Renal cortex interstitium (tissue), 11 donors: ENCODE data around the gene CPED1. TPM values are rescaled to one million over a fixed set of nuclear protein-coding genes. Genes with fewer than 3 reads are reported as not detected.
"Not testable (repeated sequence)": the region's sequence is repeated elsewhere in the genome, so short reads cannot be mapped to it uniquely, and the experiment has no call there.

Source experiments
- DNase-seq, 11 donors: peaks; one replicate each; pipeline ENCODE4 v3.0.0-alpha.2; 2013; ENCODE audit warnings: low read depth in 9 of 11, low spot score in 4 of 11; ENCODE audit errors: extremely low read depth in 1 of 11
- polyA plus RNA-seq, 3 donors: library from polyadenylated mRNA; unstranded; fragments of 120-200 nt; gene quantifications; one replicate each; pipeline ENCODE4 v1.2.1, GENCODE V29; 2013; ENCODE audit not compliant: insufficient read length in 3 of 3

CPED1 gene
- polyA plus RNA-seq, 3 donors: 37.1 to 43.9 (median 43.3) TPM

DNA sequence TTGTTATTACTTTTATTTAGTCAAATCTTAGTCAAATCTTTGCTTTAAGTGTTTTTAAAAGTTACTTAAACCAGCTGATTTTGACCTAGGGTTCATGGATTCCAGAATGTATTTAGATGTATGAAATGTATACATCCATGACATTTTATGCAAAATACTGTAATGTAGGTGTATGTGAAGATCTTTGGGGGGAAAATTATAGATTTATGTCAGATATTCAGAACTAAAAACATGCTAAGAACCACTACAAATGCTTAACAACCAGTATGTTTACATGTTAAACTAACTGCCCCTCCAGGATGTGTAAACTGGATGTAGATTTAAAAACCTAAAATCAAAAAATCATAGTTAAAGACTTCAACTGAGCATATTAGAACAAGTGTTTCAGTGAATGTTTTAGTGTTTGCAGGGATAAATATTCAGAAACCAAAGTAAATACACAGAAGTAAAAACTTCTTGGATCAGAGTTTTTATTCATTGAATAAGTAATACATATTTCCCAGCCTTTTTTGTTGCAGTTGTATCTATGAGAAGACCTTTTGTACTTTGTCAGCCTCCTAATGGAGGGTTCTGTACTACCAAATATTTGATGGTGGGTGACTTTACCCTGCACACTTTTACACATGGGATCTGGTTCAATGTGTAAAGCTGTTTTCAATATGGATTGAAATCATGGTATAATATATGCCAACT lies 3.9 kb downstream of the CPED1 start:
- no peak for DNase-seq

DNA sequence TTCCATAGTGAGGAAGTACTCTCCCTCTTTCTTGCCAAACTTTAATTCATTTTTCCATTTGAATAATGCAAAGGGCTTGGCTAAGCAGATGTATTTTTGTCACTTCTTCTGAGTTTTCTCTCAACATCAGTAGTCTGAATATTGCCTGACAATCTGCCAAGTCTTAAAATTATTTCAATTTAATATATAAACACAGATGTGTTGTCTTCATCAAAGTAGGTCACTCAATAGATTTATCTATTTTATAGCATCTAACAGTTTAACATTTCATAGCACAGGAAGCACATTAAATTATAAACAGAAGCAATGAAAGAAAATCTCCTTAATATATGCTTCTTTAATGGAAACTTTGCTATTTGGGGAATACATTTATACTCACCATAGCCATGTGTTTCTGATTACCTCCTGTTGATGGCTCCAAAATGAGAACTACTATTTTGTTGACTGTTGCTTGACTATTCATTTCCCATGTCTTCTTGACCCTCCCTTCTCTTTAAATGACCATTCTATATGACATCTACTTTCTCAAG lies 4.5 kb downstream of the CPED1 start:
- no peak for DNase-seq

DNA sequence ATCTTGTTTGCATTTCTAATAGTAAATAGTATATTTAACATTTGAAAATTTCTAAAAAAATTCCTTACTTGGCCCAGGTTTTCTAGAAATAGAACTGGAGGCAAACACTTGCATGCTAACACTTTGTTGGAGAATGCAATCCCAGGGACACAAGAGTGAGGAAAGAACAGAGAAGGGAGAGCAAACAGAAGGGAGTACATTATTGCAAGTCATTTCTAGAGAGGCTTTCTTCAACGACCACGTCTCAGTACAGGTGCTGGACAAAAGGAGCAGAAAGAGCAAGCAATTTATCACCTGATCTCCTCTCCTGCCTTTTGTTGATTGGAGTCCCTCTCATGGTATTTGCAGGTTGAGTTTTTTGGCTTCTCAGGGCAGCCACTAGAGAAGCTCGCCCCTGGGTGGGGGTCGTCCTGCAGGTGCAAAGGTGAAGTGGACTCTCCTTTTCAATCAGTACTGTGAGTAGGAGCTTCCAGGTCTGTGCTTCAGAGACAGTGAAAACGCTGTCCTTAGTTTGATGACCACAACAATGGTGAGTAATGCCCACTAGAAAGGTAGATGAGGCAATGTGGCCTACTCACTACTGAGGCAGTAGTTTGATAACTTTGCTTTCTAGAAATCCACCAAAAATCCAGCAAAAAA lies 5.2 kb downstream of the CPED1 start:
- DNase-seq: no peak

DNA sequence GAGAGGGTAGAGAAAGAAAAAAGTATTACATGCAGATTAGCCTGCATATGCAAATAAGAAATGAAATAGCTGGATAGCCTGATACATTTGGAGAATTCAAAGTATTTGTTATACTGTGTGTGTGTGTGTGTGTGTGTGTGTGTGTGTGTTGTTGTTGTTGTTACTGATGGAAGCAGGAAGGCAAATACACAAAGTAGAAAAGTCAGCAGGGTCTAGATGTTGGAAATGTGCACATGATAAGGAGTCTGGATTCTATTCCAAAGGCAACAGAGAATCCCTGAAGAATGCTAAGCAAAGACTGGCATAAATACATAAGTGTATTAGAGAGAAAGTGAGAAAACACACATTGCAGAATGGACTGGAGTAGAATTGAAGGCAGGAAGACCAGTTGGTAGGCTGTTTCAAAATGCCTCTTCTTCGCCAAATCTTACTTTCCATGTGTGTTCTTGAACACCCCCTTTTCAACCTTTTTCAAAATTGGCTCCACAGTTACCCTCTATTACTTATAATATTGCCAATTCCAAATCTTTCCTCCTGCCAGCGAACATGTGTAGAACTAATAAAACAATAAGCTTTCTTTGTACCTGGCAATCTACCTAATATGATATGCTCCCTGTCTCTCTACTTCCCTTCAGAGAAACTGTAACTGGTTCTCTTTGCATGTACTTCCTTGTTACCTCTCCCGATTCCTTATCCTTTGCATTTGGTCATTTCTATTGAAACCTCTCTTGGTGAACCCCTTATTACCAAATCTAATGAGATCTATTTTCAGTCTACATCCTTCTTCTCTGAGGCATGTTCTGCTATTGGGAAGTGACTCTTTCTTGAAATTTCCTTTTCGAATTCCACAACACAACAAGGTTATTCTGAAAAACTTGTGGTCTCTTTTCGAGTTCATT lies 6.2 kb downstream of the CPED1 start:
- DNase-seq: no peak

DNA sequence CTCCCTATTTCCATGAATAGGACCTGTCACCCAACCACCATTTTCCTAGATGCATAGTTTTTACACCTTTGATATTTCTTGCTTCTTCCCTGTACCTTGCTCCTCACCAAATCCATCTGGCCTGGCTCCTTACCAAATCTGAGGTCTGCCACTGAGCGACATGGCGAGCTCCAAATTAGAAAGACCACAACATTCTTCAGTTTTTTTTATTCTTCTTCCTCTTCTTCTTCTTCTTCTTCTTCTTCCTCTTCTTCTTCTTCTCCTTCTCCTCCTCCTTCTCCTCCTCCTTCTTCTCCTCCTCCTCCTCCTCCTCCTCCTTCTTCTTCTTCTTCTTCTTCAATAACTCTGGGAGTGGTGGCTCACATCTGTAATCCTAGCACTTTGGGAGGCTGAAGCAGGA lies 7.1 kb downstream of the CPED1 start:
- no peak for DNase-seq

DNA sequence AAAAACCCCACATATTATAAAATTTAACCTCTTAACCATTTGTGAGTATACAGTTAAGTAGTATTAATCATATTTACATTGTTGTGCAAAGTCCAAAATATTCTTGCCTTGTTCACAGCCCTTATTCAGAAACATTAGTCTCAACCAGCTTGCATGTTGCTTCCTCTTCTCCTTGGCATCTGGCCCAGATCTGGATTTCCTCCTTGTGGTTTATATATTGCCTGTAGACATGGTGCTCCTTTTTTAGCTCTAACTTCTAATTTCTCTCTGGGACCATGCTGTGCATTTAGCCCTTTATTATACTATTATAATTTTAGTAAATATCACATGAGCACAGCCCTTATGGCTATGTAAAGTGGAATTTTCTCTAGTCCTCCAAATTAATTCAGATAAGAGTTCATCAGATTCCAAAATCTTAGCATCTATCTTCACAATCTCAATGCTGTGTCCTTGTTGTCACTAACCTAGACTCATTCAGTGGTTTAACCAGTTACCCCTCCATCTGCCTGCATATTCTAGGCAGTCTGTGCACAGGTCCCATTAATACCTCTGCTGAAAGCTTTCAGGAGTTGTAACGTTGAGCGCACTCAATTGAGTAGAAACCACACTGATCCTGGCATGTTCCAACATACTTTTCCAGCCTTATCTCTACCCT lies 7.9 kb downstream of the CPED1 start:
- DNase-seq: peak in 3 of 11 donors; percentile 71 to 87 (median 80)

DNA sequence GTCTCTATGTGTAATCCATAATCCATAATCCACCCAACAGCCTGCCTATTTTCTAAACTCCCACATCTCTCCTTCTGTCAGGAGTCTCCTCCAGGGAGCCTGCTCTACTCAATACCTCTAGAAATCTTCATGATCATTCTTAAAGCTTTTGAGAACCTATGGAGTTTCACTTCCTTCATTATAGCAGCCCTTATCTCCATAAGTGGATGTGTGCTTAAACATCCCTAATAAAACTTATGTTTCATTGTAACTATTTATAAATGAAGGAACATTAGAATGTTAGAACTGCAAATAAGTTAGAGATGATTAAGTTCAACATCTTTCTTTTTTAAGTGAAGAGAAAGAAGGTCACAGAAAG lies 8.5 kb downstream of the CPED1 start:
- no peak for DNase-seq

DNA sequence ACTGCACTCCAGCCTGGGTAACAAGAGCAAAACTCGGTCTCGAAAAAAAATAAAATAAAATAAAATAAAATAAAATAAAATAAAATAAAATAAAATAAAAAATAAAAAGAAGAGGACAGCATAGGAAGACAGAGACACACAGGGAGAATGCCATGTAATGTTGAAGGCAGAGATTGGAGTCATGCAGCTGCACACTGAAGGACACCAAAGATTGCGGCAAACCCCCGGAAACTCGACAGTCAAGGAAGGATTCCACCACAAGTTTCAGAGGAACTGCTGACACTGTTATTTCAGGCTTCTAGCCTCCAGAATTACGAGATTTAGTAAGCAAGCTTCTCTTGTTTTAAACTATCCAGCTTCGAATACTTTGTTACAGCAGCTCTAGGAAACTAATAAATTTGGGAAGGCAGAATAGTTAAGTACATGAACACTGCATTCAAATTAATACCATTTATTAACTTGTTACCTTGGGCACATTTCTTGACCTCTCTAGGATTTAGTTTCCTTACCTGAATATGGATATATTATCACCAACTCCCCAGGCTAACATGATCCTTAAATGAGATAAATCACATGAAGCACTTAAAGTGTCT lies 9.5 kb downstream of the CPED1 start:
- DNase-seq: no peak

DNA sequence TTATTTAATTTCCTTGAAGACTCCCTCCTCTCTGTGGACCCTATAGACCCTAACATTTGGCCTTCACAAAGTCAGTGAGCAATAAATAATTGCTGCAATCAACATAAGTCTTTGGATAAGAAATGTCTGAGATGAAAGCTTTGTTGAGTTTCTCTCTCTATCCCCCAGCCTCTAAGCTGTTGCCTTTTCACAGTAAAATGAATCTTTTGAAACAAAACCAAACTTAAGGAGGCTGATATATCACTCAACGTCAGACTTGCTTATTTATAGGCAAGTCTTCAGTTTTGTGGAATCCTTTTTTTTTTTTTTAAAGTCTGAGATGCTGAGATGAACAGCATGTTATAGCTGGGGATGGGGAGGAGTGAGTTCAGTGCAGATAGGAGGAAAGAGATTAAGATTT lies 10.0 kb downstream of the CPED1 start:
- no peak for DNase-seq

DNA sequence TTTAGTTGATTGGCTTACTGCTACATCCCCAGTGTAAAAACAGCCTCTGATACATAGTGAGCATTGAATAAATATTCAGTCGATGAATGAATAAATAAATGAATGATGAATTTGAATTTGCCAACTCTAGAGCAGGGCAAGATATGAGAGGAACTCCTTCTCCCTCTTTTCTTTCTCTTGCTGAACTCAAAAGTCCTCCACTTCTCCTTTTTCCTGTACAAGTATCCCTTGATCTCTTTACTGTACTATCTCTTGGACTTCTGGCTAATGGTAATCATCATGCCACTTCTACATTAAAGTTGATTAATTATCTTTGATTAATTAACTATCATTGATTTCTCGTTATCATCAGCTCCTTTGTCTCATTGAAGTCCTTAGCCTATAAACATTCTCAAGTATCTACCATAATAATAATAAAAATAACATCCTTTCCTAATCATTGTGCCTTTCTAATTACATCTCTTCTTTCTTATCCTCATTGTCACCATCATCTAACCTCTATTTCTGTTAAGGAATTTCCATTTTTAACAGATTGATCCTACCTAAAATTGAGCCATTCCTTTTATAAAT lies 10.6 kb downstream of the CPED1 start:
- DNase-seq: no peak

DNA sequence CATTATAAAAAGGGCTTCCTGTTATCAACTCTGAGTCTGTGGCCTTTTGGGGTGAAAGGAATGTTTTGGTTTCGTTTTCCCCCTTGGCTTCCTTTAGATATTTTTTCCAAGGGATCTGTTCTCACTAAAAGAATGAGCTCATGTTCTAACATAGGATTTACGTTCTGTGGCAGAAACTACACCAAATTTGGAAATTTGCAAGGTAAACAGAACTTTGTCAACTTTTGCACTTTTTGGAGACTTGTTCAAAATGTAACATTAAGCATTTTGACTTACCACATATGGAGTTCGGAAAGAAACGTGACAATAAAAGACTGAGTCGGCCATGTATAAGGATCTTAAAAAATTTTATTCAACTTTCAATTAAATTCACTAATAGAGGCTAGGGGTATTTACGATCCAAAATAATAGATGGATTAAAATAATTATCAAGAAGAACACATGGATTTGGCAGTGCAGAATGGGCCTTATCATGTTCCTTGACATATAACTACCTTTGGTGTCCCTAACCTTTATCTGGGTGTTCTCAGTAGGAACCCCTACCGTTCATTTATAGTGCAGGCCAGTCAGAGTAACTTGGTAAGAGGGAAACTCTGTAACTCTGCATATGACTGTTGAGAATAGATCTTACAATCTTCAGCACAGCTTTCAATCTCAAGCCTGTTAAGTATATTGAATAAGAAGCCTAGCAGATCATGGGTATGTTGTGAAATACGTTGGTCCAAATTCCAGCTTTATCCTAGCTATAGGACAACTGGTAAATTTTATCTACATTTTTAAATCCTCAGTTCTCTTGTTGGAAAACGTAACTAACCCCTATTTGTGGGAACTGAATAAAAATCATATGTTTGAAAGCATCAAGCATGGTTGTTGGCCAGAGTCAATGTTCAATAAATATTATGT lies 11.8 kb downstream of the CPED1 start:
- no peak for DNase-seq

DNA sequence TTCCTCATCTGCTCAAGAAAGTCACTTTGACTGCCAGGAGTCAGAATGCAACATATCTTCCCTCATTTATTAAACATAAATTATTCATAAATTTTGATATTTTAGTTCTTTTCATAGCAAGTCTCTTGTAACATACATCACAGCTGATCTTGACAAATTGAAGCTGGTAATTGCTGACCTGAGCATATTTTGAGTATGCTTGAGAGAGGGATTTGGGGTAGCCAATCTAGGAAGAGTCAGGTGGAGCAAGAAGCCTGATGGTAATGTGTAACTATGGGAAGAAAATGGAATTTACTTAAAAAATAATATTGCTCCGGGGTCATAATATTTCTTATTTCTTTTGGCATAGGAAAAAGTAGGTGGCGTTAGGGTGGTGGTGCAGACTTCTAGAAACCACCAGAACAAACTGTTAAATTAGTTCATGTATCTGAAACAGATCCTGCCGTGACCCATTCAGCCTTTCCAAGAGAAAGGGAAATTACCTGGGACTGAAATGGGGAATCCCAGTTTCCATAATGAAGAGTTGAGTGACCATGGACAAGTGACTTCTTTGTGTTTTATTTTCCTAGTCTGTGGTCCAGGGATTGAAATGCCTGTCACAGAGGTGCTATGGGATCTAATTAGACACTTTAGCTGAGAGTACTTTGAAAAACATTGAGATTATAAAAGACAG lies 12.9 kb downstream of the CPED1 start:
- DNase-seq: no peak

DNA sequence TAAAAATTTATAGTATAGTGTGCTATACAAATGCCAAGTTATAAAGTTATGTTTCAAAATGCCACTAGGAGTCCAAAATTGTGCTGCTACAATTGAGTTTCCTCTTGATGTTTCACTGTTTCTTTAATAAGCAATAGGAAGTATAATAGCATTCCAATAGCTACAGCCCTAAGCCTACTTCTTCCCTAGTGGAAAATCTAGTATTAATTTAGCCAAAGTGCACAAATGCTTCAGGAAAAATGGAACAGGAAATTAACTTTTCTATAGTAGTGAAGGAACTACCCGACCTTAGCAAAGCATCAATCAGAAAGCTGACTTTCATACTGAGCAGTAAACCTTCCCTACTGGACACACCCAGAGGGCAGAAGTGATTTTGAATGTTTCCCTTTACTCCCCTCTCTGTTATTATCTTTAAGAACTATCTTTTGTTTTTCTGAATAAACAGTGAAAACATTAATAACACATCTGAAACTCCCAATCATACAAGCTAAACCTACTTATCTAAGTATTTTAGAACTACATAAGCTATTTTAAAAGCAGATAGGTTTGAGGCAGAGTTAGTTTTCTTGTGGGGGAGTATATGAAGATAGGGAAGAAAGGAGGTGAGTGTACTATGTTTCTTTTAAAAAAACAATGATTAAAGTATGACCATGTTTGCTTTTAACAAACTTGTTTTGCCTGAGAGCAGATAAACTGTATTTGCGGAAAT lies 13.7 kb downstream of the CPED1 start:
- DNase-seq: no peak

DNA sequence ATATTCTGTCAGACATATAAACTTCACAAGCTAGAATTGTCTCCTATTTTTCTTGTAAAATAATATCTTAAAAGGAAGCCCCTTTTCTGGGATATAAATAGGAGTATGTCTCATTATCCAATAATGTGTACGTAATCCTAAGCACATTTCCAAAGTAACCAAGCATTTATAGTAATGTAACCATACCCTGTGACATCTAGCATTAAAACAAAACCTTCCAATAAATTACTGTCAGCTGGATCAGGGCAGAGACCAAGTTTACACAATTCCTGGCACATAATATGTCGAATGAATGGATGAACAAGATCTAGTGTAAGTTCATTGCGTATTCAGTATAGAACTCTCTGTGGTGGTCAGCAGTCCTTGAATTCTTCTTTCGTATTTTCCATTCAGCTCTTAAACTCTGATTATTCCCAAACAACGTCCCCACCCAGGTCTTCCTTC lies 14.3 kb downstream of the CPED1 start:
- no peak for DNase-seq

DNA sequence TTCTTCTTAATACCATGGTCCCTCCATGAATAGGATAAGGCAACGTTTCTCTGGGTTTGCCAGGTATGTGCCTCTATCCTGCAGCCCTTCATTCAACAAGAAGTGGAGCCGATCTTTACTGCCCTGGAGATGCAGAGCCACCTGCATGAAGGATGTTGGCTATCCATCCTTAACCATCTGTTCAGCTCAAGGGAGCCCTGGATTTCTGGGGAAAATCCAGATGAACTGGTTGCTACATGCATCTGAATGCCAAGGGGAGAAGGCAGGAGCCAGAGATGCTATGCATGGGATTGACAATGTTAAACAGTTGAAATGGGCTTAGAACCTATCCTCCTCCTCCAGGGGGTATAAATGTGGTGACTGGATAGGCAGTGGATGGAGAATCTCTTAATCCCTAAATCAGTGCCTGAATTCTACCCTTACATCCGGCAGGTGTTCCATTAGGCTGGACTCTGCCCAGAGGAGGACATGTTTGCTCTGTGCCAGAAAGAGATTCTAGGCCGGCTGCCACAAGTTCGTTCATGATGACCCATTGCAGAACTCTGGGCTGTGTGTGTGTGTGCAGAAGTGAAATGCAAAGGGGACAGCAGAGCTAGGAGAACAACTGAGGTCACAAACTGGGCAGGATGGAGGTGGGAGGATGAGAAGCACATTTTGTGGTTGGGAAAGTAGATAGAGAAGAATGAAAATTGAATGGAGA lies 15.6 kb downstream of the CPED1 start:
- no peak for DNase-seq

DNA sequence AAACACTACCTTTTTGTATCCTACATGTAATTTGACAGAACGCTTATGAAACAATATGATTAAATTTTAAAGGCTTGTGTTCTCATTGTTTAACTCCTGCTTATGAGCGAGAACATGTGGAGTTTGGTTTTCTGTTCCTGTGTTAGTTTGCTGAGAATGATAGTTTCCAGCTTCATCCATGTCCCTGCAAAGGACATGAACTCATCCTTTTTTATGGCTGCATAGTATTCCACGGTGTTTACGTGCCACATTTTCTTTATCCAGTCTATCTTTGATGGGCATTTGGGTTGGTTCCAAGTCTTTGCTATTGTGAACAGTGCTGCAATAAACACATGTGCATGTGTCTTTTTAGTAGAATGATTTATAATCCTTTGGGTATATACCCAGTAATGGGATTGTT lies 16.5 kb downstream of the CPED1 start:
- DNase-seq: not testable (repeated sequence)
